ENCODE measurements around the gene EBLN1. TPM values are rescaled to one million over a fixed set of nuclear protein-coding genes. Genes with fewer than 3 reads are reported as not detected.

EBLN1 gene
- total and polyA plus RNA-seq, 11 donors, result not detected

DNA sequence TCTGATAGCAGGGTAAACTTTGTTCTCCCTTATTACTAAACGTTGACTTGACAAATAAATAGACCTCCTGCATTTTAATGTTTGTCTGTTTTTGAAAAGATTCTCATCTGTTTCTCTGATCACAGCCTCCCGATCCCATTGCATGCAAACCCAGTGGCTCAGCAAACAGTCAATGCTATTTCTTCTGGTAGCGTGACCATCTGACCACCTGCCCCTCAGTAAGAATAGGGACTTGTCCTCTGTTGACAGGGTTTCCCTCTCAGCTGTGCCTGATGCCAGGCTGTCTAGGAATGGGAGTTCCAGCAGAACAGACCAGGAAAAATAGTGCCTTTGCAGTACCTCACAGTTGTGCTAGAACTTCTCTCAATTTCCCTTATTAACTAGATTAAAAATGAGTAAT is 40.7 kb upstream of the EBLN1 start:
- TF ChIP-seq POLR2A (IDR thresholded peaks at IDR 0.05) (no peak), CTCF (IDR thresholded peaks at IDR 0.05) (no peak)
- intact Hi-C loops (cut with DNase I), result loop anchor here in 6 of 10 donors (5.0 to 10.0 kb wide), 5 partner anchors 59 to 726 kb away; partner anchors contain the start of genes DNAJC1 (in 3 of the 6) and COMMD3 (in 2 of the 6)
- H3K9me3 ChIP-seq, result no peaks in the 10 kb centered on the region
- WGBS, 4 donors, result 83 to 90% (median 85%) methylated on average over 3 of the region's 3 CpGs
- peaks cover 0 to 9% (median 0%) of the 10 kb centered on the region in 12 donors for H3K4me1 ChIP-seq
- no peak overlapping the region for H3K27ac ChIP-seq
- no peaks in the 10 kb centered on the region for H3K27me3 ChIP-seq
- H3K36me3 ChIP-seq, result no peaks in the 10 kb centered on the region
- no peak overlapping the region for H3K4me3 ChIP-seq
- ATAC-seq (no peak), DNase-seq (no peak)

- 23 to 35% (median 32%) methylated on average over 24 of the region's 24 CpGs for WGBS, 4 donors
- intact Hi-C loops (cut with DNase I), result loop anchor here in 9 of 10 donors (2.0 to 10.0 kb wide), 14 partner anchors 25 to 731 kb away; partner anchors contain the start of genes COMMD3 (in 5 of the 9), DNAJC1 (in 3 of the 9), BMI1 (in 2 of the 9) and MLLT10 (in 1 of the 9)
- DNase-seq (peak in 4 of 5 donors; percentile 59 to 81 (median 71)), ATAC-seq (peak in 3 of 4 donors; percentile 56 to 59 (median 58))
- Histone ChIP-seq H3K4me1 (peaks cover 0 to 18% (median 0%) of the 10 kb centered on the region in 12 donors), H3K9me3 (no peaks in the 10 kb centered on the region), H3K36me3 (no peaks in the 10 kb centered on the region), H3K4me3 (peak overlapping the region; percentile 65 to 85 (median 76)), H3K27ac (peak overlapping the region; percentile 96 to 98 (median 97)), H3K27me3 (no peaks in the 10 kb centered on the region)
- TF ChIP-seq POLR2A (IDR thresholded peaks at IDR 0.05) (no peak), CTCF (IDR thresholded peaks at IDR 0.05) (no peak)
Measured at GRCh38 chr10:22253580-22253882, 35.7 kb upstream of the EBLN1 start.

GRCh38 chr10:22252801-22253579 is 35.2 kb upstream of the EBLN1 start:
- ATAC-seq, result peak; percentile 35 to 70 (median 60)
- no peak for TF ChIP-seq CTCF (IDR thresholded peaks at IDR 0.05)
- peak in 1 of 2 donors; percentile 2 for TF ChIP-seq POLR2A (IDR thresholded peaks at IDR 0.05)

More at GRCh38 chr10:22252801-22253579, 35.2 kb upstream of the EBLN1 start:
- Histone ChIP-seq H3K27me3 (no peaks in the 10 kb centered on the region), H3K9me3 (no peaks in the 10 kb centered on the region), H3K27ac (peak overlapping the region; percentile 96 to 98 (median 97)), H3K36me3 (peaks cover 0 to 2% (median 0%) of the 10 kb centered on the region in 9 donors), H3K4me1 (peaks cover 0 to 18% (median 0%) of the 10 kb centered on the region in 12 donors), H3K4me3 (peak overlapping the region; percentile 65 to 85 (median 76))
- WGBS, 4 donors, result 4 to 10% (median 5%) methylated on average over 23 to 80 of the region's 80 CpGs
- intact Hi-C loops (cut with DNase I), result loop anchor here in 9 of 10 donors (1.0 to 10.0 kb wide), 16 partner anchors 24 to 732 kb away; partner anchors contain the start of genes COMMD3 (in 5 of the 9), DNAJC1 (in 3 of the 9), BMI1 (in 2 of the 9) and MLLT10 (in 1 of the 9)
- DNase-seq, result peak; percentile 37 to 80 (median 54)
